GM21723 (cell line): ENCODE measurements around the gene KDM2B.

ENCODE experiments used
- ATAC-seq: cut with Tn5 transposase; IDR thresholded peaks from one replicate; pipeline ENCODE4 v1.9.1; 2021; ENCODE audit warnings: mild to moderate bottlenecking, moderate library complexity; ENCODE audit not compliant: unreplicated experiment

The KDM2B gene

DNA sequence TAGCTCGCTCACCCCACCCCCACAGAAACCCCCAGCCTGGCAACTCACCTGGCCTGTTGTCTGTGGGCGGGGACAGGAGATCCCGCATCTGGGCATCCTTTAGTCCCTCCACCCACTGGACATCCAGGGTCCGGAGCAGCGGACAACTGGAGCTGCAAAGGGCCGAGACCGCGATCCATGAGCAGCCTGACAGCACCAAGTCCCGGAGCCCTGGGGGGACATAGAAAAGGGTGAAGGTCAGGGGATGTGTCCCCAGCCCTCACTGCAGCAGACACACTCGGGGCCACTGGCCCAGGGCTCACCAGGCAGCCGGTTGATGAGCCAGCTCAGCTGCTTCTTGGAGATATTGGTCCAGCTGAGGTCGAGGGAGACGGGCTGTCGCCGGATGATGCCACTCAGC, 140.1 kb downstream of the KDM2B start:
- no peak for ATAC-seq

DNA sequence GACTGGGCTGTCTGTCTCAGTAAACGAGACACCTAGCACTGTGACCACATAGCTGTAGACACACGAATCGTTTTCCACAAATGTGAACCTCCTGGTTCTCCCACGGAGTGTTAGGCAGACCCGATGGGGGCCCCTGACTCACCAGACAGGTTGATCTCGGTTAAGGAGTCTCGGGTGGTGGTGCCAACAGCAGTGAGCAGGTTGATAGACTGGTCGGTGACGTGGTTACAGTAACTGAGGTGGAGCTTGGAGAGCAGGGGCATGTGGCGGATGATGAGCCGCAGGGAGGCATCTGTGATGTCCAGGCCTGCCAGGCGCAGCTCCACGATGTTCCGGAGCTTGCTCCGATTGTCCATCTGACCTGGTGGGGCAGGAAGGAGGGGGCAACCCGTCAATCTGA, 141.1 kb downstream of the KDM2B start:
- ATAC-seq = no peak

DNA sequence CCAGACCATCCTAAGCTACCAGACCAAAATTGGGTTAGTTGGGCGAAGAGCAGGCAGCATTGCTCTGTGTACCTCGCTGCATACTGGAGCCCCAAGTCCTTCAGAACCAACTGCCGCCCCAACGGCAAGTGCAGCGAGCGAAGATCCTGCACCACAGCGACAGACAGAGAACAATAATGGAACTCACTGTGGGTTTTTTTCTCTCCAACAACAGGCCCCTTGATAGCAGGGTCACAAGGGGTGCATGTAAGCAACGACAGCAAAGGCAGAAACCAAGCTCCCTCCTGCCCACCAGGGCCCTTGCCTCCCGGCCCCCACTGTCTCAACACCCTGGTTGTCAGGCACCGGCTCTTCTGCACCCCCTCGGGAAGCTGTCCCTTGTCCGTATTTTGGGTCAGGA, 141.9 kb downstream of the KDM2B start:
- ATAC-seq = no peak

DNA sequence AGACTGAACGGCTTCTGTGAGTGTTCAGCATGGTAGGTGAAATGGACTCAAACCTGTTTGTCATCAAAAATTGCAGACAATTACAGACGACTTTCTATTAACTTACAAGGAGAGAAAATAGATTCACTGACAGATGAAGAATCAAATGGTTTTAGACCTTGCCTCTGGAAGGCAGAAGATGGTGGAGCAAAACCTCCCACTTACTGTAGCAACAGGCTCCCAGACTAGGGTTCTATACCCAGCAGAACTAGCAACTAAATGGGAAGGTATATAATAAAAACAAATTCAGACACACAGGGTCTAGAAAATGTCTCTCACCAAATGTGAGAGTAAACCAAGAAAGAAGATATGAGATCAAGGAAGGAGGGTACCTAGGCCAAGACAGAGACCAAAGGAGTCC, 144.1 kb downstream of the KDM2B start:
- ATAC-seq = no peak

DNA sequence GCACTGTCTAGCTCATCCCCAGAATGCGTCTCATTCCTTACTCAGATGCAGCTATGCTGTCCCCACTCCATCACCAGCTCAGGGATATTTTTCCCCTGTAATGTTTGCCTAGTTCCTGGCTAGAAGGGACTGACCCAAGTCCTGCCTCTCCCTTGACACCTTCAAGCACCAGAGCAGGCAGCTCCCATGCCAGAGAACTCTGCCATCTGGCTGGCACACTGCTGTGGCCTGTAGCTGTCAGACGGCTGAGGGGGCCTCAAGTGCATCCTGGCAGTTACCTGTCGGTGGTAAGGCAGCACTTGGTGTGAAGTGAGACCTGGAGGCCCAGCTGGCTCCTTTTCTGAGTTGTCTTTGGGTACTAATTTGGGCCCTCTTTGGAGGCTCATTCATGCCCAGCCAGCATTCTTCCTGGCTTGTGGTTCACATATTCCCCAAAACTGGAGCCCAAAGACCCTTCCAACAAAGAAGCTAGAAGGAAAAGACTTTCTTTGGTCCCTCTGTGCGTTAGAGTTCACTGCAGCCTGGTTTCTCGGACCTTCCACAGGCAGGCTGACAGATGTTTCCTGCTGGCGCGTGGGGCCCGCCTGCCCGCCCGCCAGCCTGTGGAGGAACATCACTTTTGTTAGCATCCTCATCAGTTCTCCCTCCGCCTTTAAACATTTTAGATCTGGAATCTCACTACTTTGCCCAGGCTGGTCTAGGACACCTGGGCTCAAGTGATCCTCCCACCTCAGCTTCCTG, 147.9 kb downstream of the KDM2B start:
- no peak for ATAC-seq

DNA sequence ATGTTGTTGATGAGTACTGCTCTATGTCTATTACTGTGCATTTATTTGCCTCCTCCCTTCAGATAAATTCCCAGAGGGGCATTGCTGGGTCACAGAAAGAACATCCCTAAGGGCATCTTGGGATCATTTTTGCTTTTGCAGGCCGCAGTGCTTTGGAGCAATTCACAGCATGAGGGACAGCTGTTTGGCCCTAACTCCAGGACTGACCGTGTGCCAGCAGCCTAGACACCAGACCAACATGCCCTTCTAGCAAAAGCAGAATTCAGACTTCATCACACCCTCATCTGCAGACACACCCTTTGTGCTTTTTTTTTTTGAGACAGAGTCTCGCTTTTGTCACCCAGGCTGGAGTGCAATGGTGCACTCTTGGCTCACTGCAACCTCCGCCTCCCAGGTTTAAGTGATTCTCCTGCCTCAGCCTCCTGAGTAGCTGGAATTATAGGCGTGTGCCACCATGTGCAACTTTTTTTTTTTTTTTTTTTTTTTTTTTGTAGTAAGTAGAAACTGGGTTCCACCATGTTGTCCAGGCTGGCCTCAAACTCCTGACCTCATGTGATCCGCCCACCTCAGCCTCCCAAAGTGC, 149.9 kb downstream of the KDM2B start:
- no peak for ATAC-seq

DNA sequence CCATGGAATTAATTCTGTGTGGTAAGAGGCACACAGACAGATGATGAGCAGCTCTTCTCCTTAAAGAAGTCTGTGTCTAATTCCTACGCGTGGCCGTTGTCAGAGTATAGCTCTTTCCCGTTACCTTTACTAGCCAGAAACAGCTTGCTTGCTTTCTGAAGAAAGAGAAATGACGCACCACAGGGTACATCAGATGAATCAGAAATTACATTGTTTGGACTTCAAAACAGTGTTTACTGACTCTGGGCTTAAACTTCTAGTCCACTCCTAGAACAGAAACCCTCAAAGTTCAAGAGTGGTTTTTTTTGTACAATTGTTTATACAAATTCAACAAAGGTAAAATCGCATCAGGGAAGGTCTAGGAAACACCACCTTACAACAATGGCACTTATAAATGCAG, 151.9 kb downstream of the KDM2B start:
- no peak for ATAC-seq

DNA sequence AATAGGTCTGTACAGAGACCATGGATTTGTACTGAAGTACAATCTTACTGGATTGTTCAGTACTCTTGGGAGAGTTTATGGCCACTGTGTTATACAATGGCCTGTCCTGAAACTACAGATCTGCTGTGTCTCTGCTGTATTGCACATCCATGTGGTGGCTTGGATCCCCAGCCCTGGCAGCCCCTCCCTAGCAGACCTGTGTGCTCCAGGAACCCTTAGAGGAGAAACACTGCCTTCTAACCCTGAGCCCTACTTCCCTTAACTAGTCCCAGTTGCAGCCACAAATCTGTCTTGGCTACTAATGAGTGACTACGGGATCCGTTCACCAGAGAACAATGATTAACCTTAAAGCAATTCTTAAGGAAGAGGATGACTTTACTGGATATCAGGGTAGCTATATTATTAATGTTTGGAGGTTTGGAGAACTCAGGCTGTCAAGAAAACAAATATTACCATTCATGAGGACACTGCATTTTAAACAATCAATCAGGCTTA, 153.2 kb downstream of the KDM2B start:
- no peak for ATAC-seq

DNA sequence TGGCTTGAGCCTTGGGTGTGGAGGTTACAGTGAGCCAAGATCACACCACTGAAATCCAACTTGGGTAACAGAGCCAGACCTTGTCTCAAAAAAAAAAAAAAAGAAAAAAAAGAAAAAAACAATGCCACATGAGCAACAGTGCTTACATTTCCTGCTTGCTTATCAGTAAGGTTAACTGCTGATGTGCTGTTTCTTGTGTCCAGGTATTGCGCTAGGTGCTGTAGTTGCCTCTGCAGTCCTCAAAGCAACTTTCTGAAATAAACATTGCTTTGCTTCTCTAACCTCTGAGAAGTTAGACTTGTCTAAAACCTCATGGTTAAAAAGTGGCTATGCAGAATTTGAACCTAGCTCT, 156.2 kb downstream of the KDM2B start:
- ATAC-seq = no peak

DNA sequence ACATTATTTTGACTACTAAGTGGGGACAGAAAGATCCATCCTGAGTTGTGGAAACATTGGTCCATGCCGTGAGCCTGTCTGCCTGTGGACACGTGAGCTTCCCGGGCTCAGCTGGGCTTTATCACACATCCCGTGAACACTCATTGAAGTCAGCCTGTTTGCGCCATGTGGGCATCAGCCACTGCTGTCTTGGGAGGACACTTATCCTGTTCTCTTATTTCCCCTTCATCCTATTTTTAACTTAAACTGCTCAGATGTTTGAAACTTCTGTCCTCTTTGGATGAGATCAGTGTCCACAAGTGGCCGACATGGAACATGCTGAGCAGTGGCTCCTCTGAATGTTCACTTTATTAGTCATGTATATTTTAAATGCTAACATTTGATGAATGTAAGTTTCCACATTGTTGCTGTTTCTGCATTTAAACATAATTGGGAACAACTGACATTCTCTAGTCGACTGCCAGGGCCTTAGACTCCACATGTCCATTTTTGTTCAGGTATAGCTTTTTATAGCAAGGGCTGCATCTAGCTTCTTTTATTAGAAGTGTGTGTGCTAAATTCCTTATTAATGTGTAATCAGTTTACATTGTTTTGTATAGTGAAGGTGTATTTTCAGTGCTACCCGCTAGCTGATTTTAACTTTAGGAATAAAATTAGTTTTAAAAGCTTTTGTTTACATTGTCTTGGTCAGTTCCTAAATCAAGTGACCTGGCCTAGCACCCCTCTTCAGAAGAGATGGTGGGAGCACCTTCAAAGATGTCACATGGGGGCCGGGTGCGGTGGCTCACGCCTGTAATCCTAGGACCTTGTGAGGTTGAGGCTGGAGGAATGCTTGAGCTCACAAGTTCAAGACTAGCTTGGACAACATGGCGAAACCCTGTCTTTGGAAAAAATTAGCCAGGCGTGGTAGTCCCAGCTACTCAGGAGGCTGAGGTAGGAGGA, 156.9 kb downstream of the KDM2B start:
- no peak for ATAC-seq

DNA sequence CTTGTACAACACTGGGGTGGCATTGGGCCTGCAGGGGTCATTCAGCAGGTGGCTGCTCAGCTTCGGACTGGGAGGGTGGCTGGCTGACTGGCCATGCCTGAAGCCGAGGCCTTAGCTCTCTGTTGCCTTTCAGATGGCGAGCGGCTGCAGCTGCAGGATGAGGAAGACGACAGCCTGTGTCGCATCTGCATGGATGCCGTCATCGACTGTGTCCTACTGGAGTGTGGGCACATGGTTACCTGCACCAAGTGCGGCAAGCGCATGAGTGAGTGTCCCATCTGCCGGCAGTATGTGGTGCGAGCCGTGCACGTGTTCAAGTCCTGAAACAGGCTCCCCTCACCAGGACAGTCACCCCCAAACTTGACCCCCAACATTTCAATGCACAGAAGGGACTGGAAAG, 157.6 kb downstream of the KDM2B start:
- ATAC-seq = no peak

DNA sequence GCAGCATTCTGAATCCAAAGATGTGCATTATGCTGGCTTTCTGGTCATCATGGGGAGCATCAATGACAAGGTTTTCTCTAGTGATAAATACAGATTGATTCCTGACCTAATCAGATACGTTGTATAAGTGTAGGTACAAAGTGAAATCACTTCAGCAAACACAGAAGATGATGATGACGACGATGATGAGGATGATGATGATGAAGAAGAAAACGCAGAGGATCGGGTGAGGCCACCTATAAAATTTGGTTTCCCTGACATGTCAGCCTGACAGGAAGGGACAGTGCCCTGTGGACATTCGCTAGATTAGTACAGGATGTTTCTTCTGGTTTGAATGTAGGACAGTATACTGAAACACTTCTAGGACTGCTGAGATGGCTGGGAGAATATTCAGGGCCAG, 160.7 kb downstream of the KDM2B start:
- ATAC-seq = no peak

DNA sequence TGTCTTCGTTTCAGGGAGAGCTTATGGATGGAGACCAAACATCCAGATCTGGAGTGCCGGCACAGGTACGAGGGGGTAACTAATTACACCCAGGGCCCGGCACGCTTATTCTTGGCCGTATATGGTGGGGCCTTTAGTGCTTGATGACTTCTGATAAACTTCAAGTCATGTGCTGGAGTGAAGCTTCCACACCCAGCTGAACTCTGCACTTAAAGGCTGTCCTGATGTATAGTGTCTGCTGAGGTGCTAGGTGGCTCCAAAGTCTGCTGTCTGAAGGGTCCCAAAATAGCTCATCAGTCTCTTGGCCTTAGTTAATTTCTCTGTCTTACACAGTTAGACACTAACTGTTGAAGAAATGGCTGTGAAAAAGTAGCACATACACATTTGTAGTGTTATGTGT, 163.0 kb downstream of the KDM2B start:
- ATAC-seq = no peak

DNA sequence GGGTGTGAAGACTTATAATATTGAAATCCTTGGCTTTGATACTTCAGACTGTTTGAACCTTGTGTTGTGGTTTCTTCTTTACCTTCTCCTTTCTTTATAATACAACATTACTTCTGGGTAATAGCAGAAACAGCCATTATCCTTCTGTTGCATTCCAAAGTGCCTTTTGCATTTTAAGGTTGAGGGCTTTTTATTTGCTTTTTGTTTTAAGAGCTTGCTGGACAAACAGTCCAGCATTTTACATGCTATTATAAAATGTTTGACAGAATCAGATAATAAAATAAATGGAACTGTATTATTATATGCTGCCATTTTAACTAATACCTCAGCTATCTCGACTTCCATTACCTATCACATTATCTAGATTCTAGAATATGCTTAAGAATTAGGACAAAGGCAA, 166.9 kb downstream of the KDM2B start:
- ATAC-seq = no peak

DNA sequence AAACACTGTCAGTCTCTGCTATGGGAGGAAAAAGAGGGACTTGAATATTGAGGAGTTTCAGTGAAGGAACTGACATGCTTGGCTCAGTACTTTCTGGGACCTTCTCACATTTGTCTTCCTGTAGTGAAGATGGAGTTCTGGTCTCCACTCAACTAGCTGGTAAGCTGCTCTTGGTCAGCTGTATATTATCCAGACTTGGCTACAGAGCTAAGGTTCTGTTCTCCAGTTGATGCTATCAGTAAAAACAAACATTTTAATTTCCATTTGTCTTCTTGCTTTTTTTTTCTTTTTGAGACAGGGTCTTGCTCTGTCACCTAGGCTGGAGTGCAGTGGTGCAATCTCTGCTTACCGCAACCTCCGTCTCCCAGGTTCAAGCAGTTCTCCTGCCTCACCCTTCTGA, 175.6 kb downstream of the KDM2B start:
- ATAC-seq = no peak

DNA sequence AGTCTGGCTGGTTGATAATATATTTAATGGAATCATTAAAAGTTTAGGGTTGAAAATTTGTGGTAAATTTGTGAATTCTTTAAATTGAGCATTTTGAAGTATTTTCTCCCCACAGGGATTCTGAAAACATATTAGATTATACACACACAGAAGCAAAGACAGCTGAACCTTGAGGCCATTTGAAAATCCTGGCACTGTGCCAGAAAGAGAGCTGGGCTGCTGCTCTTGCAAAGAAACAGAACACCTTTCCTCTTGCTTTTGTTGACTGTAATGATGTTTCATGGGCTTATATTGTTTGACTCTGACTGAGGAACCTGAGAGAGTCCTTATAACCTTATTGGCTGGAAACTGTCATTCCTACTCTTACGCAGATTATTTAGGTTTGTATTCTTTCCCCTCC, 176.1 kb downstream of the KDM2B start:
- ATAC-seq = no peak

DNA sequence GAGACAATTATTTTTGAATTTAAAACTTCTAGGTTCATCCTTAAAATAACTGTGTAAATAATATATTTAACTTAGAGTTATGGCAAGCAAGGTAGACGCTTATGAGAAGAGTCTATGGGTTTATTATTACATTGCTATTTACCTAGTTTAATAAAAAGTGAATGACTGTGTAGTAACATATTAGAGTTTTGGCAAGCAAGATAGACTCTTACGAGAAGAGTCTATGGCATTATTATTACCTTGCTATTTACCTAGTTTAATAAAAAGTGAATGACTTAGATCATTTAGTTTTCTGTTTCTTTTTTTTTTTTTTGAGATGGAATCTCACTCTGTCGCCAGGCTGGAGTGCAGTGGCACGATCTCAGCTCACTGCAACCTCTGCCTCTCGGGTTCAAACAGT, 177.1 kb downstream of the KDM2B start:
- no peak for ATAC-seq

DNA sequence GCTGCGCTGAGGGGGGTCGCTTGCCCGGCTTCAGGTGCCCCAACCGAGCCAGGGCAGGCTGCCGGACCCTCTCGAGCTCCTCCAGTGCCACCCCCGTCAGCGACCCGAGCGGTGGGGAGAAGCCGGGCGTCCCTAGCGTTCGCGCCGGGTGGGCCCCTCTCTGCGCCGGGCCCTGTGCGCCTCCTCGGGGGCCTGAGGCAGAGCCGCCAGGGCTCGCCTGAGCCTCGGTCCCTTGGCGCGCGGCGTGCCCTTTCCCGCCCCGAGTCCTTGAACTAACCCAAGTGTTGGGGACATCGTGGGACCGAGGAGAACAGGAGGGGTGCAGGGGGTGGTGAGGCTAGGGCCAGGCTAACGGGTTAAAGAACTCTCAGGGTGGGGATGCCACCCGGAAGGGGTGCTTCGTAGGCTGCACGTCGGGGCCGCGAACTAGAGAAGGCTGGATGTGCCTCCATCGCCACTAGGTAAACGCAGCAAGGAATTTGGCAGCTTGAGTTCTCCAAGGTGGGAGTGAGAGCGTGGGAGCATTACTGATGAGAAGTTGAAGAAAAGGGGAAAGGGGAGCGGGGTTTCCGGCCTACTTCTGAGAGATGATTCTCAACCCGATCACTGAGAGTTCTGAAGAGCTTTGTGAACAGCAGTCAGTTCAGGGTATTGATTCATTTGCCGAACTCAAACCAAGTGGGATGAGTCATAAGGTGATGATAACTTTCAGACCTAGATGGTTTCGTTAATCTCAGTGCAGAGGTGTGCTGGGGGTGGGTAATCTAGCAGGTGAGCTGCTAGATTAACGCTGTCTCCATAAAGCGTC, 180.3 kb downstream of the KDM2B start:
- ATAC-seq = peak; percentile 35

DNA sequence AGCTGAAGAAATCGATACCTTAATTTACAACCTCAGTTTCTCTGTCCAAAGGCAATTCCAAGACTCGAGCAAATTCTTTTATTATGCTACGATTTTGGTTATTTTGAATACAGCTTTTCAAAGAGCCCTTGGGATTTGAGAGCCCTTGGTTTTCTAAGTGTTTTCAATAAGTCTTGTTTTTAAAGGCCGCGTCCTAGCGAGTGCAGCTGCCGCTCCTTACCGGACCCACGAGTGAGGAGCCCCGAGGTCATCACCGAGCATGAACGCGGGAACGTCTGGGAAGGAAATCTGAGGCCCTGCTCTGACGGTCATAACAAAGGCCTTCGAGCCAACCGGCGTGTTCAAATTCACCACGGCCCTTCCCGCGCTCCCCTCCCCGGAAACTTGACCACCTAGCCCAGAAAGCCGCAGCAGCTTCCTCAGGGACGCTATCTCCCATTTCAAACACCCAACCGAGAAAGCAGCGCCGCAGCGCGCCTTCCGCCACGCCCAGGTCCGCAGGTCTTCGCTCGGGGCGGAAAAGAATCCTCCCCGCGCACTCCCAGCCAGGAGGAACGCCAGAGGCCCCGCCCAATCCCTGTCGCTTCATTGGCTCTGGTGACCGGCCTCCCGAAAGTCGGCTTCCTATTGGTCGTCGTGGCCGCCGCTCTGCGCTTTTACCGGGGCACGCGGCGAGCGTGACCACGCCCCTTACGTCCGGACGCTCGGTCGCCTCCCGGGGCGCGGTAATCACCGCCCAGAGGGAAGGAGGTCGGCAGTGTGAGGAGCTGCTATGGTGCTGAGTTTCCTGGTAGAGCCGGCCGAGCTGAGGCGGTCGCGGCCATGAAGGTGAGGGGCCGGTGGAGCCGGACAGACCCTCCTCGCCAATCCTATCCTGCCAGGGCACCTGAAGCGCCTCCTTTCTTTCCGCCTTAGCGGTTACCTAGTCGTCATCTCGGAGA, 181.2 kb downstream of the KDM2B start, which contains the start of gene RNF34:
RNF34 (plus strand) TSS at position 728 of the 941 bp plus-strand sequence; CDS start at position 823, 95 bp downstream.
- ATAC-seq = peak; percentile 92

DNA sequence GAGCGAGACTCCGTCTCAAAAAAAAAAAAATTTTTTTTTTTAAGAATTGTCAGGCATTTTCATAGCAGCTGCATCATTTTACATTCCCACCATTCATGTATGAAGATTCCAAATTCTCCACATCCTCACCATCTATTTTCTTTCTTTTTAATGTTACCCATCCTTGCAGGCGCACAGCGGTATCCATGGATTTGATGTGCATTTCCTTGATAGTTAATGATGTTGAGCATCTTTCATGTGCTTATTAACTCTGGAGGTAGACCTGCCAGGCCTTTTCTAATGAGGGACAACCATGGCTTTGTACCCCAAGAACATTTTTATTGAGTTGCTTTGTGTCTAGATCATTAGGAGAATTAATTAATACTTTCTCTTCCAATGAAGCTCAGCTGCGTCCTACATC, 182.5 kb downstream of the KDM2B start:
- no peak for ATAC-seq
